ENCODE measurements around the gene MIER2.

The MIER2 gene

GRCh38 chr19:306151-306900, 38.3 kb downstream of the MIER2 start:
- no peak for DNase-seq

GRCh38 chr19:305240-306150, 39.1 kb downstream of the MIER2 start:
- no peak for DNase-seq

GRCh38 chr19:296476-297225, 47.9 kb downstream of the MIER2 start:
- peak; percentile 90 to 94 (median 92) for DNase-seq

- DNase-seq = no peak
Observed at GRCh38 chr19:295687-296370, 48.8 kb downstream of the MIER2 start.

GRCh38 chr19:294946-295686, 49.5 kb downstream of the MIER2 start:
- peak; percentile 27 to 71 (median 45) for DNase-seq

GRCh38 chr19:294341-294945, 50.2 kb downstream of the MIER2 start:
- no peak for DNase-seq

- DNase-seq = no peak
Observed at GRCh38 chr19:293436-294110, 51.0 kb downstream of the MIER2 start.

- no peak for DNase-seq
Observed at GRCh38 chr19:292951-293350, 51.6 kb downstream of the MIER2 start.

GRCh38 chr19:292281-292884, 52.2 kb downstream of the MIER2 start:
- DNase-seq = no peak

GRCh38 chr19:291561-292280, 52.9 kb downstream of the MIER2 start:
- DNase-seq = no peak

- no peak for DNase-seq
Observed at GRCh38 chr19:291006-291521, 53.5 kb downstream of the MIER2 start, which contains the start of gene PLPP2. Gene PLPP2 (minus strand): TSS chr19:291403. CDS start chr19:291336, 67 bp downstream.

GRCh38 chr19:290372-291005, 54.1 kb downstream of the MIER2 start:
- DNase-seq = peak in 2 of 3 donors; percentile 28 to 36

- peak in 1 of 3 donors; percentile 13 for DNase-seq
Observed at GRCh38 chr19:289651-290371, 54.8 kb downstream of the MIER2 start.

- no peak for DNase-seq
Observed at GRCh38 chr19:288911-289310, 55.7 kb downstream of the MIER2 start.

- no peak for DNase-seq
Observed at GRCh38 chr19:287381-287871, 57.2 kb downstream of the MIER2 start.

GRCh38 chr19:283395-283794, 61.2 kb downstream of the MIER2 start:
- no peak for DNase-seq

GRCh38 chr19:282501-282900, 62.1 kb downstream of the MIER2 start:
- DNase-seq = no peak

GRCh38 chr19:281992-282391, 62.6 kb downstream of the MIER2 start:
- DNase-seq = peak in 1 of 3 donors; percentile 16

Data from suppressor macrophage treated with lipopolysaccharide for 1 hour (primary cell).